Prostate gland (tissue), 2 donors: ENCODE data around the gene CARS2.

Source experiments
- POLR2A ChIP-seq: fragments of 450-650 bp; IDR thresholded peaks from one replicate; pipeline ENCODE4 v1.6.1; 2016; ENCODE audit warnings: antibody characterized with exemption, mild to moderate bottlenecking
- TF ChIP-seq, protein P1 (sequence below), 4 experiments: fragments of 200-600 bp in 2 of 4; fragments of 450-650 bp in 2 of 4; sonication (generic) in 2 of 4; IDR thresholded peaks; 1 replicate in 3 of 4; 2 replicates in 1 of 4; pipeline ENCODE4 v1.5.1; 2016 to 2019; ENCODE audit warnings: antibody characterized with exemption in 4 of 4, mild to moderate bottlenecking in 2 of 4, moderate library complexity in 2 of 4

DNA sequence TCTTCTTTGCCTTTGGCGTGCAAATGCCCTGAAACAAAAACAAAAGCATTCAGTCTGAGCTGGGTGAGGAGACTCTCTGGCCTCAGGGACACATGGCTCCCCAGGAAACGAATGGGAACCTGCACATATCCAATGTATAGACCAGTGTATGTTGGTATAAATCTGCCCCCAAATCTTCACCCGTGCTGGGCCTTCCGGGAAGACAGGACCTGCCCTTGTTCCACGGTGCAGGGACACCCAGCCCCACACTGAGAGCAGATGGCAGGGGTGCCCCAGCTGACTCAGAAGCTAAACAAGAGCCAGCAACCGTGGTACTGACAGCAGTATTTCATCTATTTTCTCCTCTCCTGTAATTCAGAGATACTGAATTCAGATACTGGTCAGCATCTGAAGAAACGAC, 42.4 kb downstream of the CARS2 start:
- TF ChIP-seq, protein P1, sequence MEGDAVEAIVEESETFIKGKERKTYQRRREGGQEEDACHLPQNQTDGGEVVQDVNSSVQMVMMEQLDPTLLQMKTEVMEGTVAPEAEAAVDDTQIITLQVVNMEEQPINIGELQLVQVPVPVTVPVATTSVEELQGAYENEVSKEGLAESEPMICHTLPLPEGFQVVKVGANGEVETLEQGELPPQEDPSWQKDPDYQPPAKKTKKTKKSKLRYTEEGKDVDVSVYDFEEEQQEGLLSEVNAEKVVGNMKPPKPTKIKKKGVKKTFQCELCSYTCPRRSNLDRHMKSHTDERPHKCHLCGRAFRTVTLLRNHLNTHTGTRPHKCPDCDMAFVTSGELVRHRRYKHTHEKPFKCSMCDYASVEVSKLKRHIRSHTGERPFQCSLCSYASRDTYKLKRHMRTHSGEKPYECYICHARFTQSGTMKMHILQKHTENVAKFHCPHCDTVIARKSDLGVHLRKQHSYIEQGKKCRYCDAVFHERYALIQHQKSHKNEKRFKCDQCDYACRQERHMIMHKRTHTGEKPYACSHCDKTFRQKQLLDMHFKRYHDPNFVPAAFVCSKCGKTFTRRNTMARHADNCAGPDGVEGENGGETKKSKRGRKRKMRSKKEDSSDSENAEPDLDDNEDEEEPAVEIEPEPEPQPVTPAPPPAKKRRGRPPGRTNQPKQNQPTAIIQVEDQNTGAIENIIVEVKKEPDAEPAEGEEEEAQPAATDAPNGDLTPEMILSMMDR (IDR thresholded peaks at IDR 0.05), result no peak
- no peak for TF ChIP-seq POLR2A
